Activated CD4-positive, CD25-positive, alpha-beta regulatory T cell treated with anti-CD3 and anti-CD28 coated beads, Interleukin-2, amount 50 U/mL, for 72 hours (primary cell): ENCODE results near the gene WNT6.

Experiments
- DNase-seq: peaks from one replicate; pipeline ENCODE4 v3.0.0; 2021

The WNT6 gene

DNA sequence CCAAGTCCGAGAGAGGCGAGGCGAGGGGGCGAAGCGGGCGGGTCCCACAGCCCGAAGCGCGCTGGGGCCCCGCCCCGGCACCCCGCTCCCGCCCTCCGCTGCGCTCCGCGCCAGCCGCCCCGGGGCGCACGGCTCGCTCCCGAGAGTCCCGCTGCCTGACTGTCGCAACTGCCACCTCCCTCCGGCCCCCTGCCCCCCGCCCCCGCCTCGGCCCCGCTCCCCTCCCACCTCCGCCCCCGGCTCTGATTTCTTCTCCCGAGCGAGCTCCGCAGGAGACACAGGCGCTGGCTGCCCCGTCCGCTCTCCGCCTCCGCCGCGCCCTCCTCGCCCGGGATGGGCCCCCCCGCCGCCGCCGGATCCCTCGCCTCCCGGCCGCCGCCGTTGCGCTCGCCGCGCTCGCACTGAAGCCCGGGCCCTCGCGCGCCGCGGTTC, at the start of gene WNT6:
TSS of gene WNT6 (plus strand) at position 250 of the 432 bp plus-strand sequence. CDS start 233 bp downstream, outside the sequence.
- no peak for DNase-seq

DNA sequence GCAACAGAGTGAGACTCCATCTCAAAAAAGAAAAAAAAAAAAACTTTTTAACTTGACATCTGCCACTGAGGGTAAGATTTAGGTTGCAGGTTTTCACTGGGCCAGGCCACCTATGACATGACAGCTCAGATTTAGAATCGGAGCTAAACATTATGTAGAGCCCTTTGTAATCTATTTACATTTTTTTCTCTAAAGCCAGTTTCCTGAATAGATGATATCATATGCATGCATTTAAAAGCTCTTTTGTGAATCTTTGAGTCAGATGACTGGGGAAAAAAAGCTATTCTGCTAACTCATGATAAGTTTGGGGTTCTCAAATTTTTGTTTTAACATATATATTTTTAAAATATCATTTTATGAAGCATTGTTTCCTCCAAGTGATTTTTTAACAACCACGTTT, 49.3 kb upstream of the WNT6 start:
- DNase-seq, result no peak

DNA sequence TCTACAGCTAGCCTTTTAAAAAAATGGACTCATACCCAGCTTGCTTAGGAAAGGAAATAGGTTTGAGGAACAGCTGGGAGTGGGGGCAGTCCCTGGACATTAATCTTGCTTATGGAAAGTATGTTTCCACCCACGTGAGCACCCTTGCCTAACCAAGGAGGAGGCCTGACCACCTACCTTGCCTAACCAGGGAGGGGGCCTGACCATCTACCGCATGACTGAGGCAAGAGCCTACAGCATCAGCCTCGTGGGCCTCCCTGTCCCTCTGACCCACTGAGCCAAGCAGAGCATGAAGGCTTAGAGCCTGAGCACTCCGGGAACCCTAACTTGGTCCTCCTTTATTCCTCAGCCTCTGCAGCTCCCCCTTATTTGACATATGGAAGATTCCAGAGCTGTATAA, 48.2 kb upstream of the WNT6 start:
- no peak for DNase-seq

DNA sequence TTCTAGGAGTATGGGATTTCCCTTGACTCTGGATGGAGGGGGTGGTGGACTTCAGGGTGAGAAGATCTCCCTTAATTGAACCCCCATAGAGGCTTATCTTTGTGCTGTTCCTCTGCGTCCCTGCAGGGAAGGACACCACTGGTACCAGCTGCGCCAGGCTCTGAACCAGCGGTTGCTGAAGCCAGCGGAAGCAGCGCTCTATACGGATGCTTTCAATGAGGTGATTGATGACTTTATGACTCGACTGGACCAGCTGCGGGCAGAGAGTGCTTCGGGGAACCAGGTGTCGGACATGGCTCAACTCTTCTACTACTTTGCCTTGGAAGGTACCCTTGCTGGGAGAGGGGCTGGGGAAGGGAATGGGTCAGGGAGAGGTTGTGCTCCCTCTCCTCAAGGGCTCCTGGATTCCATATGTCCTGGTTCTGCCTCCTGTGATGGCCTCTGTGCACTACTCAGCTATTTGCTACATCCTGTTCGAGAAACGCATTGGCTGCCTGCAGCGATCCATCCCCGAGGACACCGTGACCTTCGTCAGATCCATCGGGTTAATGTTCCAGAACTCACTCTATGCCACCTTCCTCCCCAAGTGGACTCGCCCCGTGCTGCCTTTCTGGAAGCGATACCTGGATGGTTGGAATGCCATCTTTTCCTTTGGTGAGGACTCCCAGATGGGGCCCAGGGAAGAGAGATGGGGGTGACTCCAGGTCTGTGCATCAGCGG, 47.3 kb upstream of the WNT6 start:
- no peak for DNase-seq

DNA sequence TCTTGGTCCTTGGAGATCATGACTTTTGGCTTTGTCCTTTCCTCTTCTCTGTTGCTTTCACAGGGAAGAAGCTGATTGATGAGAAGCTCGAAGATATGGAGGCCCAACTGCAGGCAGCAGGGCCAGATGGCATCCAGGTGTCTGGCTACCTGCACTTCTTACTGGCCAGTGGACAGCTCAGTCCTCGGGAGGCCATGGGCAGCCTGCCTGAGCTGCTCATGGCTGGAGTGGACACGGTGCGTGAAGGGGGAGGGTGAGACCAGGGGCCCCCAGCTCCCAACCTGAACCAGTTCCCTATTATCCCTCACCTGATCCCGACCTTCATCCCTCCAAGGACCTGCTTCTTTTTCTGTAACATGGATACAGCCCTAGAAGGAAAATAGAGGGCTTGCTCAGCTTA, 46.7 kb upstream of the WNT6 start:
- no peak for DNase-seq

DNA sequence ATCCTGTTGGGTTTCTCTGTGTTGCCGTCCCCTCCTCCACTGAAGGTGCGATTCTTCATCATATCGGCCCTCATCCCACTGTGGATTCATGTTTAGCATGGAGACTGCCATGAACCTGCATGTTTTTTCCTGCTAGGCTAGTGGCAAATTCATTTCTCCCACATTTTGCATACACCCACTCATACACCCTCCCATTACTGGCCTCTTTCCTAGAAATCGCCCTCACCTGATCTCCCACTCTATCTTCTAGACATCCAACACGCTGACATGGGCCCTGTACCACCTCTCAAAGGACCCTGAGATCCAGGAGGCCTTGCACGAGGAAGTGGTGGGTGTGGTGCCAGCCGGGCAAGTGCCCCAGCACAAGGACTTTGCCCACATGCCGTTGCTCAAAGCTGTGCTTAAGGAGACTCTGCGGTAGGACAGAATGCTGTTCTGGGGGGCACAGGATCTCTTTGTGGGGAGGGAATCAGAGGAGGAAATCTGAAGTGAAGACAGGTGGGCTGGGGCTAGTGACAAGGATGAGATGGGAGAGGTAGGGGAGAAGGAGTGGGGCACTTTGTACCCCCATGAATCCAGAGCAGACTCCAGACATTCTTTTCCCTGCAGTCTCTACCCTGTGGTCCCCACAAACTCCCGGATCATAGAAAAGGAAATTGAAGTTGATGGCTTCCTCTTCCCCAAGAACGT, 45.7 kb upstream of the WNT6 start:
- no peak for DNase-seq

DNA sequence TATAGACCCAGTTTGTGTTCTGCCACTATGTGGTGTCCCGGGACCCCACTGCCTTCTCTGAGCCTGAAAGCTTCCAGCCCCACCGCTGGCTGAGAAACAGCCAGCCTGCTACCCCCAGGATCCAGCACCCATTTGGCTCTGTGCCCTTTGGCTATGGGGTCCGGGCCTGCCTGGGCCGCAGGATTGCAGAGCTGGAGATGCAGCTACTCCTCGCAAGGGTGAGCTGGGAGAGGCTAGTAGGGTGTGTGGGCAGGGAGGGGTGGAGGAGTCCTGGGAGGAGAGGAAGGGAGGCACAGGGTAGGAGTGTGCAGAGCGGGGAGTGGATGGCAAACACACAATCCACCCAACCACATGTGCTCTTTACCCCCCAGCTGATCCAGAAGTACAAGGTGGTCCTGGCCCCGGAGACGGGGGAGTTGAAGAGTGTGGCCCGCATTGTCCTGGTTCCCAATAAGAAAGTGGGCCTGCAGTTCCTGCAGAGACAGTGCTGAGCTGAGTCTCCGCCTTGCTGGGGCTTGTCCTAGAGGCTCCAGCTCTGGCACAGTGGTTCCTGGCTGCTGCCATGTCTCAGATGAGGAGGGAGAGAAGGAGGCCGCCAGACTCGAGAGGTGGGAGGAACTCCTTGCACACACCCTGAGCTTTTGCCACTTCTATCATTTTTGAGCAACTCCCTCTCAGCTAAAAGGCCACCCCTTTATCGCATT, 44.9 kb upstream of the WNT6 start:
- no peak for DNase-seq

DNA sequence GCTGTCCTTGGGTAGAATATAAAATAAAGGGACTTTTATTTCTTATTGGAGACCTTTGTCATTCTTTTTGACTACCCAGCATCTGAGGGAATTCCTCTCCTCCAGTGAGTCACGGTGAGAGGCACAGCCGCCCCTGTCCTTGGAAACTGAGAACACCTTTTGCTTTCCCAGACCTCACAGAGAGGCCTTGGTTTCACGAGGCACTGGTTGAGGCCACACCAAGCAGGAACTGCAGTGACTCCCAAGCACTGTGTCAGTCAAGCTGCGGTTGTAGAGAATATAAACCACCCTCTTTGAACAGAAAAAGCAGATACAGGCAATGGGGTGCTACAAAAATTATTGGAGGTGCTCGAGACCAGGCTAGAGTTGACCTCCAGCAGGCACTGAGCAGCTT, 44.4 kb upstream of the WNT6 start:
- DNase-seq, result no peak

DNA sequence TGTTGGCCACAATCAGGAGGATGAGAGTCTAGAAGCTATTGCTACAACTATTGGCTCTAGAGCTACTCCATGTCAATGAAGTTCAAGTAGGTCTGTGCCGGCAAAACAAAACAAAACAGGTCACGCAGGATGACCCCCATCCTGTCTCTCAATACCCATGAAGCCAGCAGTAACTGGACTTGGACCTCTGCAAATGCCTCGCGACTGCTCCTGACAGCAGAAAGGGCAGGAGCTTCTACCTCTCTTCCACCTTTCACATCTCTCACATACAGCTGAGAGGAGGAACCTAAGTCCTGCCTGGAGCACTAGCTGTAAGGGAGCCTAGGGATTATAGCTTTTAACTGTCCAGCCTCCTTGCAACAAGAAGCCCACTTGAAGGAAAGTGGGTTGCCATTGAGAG, 44.0 kb upstream of the WNT6 start:
- DNase-seq, result no peak

DNA sequence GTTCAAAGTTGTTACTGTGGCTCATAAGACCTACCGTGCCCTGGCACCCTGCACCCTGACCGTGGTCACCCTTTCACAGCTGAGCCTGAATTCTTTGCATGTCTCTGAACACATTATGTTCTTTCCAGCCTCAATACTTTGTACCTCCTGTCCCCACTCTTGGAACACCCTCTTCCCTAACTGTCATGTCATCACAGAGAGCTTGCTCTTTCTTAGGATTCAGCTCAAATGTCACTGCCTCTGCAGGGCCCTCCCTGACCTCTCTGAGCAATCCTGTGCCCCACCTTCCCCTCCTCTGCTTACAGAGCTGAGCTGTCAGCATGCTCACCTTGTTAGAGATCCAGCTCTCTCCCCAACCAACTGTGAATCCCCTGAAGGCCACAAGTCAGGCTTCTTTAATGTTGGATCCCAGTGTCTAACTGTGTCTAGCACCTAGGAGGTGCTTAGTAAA, 43.0 kb upstream of the WNT6 start:
- DNase-seq, result no peak

DNA sequence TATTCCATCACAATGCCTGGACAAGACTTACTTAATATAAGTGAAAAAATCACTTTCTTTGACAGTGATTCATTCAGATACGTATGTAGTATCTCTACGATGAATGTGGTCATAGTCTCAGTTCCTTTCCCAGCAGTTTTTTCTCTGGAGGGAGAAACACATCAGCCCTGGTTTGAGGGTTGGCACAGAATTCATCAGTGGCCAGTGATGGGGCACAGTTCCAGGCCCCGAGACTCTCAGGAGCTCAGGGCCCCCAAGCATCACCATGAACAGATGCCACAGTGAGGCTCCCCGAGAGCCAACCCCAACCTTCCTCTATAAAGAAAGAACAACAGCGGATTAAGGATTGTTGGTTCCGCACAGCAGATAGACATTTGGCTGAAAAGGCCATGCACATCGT, 40.5 kb upstream of the WNT6 start:
- DNase-seq, result no peak

DNA sequence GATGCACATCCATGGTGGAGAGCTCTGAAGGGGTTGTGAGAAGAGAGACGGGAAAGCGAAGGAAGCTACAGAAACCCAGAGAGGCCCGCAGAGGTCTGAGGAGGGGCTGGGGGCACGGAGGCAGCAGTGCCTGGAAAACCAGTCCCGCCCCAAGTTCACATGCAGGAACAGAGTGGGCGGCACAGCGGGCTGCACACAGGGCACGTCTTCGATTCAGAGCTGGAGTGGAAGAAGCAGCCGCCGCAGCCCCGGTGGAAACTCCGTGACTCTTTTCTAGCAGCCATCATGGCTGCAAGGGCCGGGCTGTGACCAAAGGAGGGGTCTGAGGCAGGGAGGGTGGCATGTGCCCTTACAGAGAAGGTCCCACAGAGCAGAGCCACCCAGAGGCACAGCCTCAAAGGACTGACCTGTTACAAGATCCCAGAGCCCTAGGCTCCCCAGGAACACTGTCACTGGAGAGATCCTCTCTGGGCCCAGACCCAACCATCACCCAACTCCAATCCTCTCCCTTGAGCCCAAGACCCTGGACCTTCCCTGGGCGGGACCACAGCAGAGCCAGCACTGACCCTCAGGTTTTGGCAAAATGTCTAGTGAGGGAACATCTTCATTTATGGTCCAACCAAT, 38.7 kb upstream of the WNT6 start:
- DNase-seq, result no peak

DNA sequence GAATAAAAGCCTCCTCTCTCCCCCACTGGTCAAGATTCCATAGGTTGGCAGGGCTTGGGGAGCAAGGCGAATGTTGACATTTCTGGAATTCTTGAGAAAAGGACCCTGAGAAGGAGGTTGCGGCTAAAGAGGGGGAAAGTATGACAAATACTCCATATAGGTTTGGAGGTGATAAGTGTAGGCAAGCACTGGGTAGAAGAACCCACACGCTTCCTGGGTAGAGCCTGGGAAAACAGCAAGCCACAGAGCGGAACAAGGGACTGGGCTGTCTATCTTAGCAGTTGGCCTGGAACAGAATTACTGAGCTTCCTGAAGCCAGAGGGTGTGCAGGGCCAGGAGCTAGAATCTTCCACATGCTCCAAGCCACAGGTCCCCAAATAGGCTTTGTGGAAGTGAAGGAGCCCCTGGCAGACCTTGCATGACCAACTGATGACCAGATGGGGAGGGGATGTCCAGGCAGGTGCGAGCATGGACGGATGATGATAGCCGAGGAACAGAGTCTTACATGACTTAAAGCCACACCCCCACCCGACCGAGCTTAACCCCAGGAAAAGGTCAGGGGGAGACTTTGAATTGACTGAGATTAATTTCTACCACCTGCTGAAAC, 37.9 kb upstream of the WNT6 start:
- DNase-seq, result no peak

DNA sequence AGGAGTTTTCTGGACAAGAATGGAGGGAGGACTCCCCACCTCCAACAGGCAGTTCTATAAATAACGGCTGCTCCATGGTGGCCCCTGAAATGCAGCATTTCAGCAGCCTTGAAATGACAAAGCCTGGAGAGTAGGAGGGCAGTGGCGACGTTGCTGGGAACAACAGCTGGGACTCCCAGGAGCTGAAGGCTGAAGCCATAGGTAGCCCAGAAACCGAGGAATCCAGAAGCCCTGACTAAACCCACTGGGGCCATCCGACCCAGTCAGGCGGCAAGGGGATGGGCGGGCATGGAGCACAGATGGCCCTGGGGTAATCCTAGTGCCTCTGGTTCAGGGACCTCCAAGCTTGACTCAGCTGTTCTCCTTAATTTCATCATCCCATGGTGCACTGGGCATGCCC, 37.0 kb upstream of the WNT6 start:
- DNase-seq, result no peak

DNA sequence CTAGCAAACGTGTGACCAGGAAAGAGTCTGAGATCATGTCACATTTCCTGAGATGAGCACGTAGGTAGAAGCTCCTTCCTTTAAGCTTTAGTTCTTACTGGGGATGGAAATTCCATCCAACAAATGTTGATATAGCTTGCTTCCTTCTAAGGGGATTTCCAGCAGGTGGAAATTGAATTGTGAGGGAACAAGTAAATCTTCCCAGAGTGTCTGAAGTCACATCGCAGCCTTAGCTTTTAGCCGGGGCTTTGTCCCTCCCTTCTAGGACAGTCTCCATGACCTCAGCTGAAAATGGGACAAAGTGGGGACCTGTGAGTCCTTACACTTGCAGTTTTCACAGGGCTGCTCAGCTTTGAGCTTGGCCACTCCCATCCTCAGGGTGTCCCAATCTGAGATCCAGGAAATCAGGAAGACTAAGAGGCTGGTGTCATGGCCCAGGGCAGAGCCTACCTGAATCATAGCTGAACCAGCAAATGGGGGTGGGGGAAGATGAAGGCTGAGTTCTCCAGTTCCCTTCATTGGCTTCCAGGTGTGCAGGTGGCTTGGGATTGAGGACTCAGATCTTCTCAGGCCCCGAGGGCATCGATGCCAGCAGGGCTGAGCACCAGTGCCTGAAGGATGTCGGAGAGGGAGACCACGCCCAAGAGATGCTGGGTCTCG, 36.3 kb upstream of the WNT6 start:
- no peak for DNase-seq

DNA sequence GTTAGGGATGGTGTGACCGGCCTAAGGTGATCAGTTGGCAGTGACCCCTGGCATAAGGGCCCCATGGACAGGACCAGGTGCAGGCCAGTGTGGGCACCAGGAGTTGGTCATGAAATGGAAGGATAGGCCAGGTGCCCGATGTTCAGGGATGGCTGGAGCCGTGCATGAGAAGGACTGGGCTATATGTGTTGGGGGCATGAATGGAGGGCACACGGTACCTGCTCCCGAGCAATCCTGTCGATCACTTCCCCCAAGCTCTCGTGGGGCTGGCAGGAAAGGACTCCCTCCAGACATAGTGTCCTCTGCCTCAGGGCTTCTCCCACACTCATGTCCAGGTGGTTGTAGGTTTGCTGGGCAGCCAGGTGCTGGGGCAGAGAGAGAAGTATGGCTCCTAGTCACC, 35.6 kb upstream of the WNT6 start:
- no peak for DNase-seq

DNA sequence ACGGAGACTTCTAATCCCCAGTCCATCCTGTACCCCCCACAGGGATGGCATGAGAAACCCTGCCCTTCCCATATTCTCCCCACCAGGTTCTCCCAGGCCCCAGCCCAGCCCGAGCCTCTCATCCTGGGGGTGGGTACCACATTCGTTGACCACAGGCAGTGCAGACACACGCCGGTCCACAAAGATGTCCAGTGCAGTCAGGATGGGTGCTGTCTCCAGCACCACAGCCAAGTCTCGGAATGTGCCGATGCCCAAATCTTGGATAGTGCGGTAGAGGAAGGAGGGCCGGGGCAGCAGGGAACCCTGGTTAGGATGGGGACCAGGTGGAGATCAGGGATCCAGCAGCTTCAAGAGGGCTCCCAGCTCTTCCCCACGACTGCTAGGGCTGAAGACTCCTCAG, 32.8 kb upstream of the WNT6 start:
- DNase-seq, result no peak

DNA sequence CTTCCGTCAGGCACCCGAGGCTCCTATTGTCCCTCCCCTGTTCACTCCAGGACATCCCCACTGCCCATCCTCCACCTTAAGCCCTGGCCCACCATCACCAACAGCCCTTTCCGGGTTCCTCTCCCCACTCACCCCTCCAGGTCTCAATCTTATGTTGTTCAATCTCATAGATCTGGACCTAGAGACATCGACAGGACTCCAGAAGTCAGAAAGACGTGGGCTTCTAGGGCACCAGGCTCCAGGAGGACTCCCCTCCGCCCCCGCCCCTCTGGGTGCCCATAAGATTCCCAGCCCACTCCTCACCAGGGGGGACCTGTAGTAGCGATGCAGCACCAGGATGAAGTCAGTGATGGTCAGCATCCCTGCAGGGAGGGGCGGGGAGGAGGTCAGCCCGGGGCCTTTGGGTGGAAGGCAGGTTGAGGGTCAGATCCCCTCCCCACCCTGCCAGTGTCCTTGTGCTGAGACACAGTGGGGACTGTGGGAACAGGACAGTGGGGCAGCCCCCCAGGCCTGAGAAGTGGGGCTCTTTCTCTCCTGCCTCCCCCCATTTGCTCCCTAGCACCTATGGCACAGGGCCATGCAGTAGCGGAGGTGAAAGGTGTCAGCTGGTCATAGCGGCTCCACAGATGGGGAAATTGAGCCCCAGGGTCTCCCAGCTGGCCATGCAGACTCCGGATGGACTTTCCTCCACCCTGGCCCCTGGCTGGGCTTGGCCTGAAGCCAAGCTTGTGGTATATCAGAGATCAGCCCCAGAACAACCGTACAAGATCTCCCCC, 31.7 kb upstream of the WNT6 start:
- no peak for DNase-seq

DNA sequence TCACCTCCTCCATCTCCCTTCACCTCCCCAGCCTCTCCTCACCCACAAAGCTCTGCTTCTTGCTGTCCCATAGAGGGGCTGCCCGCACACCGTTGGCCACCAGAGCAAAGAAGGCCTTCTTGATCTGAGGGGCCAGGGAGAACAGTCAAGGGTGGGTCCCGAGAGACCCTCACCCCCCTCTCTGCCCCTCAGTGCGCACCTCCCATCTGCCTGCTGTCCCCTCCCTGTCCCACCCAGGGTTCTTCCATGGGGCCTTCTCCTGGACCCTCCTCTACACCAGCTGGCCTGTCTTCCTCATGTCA, 31.2 kb upstream of the WNT6 start:
- DNase-seq, result no peak

DNA sequence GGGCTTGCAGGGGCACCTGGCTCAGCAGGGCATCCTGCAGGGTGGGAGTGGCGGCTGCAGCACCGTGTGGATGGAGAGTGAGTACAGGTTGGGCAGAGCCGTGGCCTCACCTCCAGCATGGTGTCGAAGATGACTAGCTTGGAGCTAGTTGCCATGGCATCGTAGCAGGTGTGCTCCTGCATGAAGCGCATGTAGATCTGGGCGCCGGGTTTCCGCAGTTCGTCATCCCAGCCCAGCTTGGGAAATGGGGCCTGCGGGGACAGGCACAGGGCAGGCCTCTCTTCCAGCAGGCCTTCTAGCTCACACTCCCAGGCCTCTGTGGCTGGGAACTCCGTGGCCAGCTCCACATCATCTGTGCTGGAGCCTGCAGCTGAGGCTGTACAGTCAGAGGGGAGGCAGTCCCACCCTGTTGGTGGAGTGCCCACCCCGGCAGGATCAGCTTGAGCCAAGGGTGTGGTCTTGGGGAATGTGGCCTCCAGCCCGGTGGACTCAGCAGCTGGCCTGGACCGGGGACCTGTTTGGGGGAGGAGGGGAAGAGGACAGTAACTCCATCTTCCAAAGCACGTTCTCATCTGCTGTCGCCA, 29.6 kb upstream of the WNT6 start:
- DNase-seq, result no peak

DNA sequence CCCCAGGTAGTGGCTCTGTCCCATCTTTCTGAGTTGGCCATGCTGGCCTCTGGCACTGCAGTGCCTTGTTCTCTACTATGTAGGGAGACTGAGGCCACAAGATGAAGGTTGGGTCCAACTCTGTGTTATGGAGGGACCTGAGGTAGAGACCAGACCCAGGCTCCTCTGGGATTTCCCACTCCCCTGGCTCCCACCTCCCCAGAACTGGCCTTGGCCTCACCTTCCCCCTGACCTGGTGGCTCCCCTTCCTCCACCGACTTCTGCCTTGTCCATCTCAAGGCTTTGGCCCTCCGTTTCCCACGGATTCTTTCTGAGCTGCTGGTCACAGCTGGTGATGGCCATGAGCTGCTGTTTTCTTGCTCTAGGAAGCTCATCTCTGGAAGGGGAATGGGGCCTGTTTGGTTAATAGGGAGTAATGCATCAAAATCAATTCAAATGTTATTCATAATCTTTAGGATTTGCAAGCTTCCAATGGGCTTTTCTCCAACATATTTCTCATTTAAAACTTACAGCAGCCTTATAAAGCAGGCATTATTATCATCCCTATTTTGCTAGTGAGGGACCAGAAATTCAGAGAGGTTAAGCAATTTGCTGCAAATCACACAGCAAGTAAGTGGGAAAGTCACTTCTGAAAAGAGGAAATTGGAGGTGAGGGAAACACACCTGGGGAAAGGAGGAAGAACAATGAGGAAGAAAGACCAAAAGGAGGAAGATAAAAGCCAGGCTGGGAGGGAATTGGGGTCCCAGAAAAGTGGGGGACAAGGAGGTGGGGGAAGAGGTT, 28.9 kb upstream of the WNT6 start:
- DNase-seq, result no peak
